Measurements from ENCODE around the gene HHEX. TPM values are rescaled to one million over a fixed set of nuclear protein-coding genes. Genes with fewer than 3 reads are reported as not detected.

The HHEX gene
- total and polyA plus RNA-seq, 2 donors = 6.7 to 15.3 TPM

- Histone ChIP-seq H3K4me3 (ENCODE audit: low read depth, low read length) (peak overlapping the region; percentile 17), H3K36me3 (ENCODE audit: insufficient read depth) (no peaks in the 10 kb centered on the region), H3K4me1 (ENCODE audit: insufficient read depth) (peaks cover 2% of the 10 kb centered on the region), H3K27ac (ENCODE audit: low read depth) (no peak overlapping the region)
- DNase-seq (ENCODE audit: extremely low spot score) = no peak
- WGBS = 11% methylated on average over 3 of the region's 3 CpGs
Measured at GRCh38 chr10:92699193-92699517, 9.4 kb downstream of the HHEX start.

GRCh38 chr10:92699518-92700381 lies 10.0 kb downstream of the HHEX start:
- H3K27ac ChIP-seq (ENCODE audit: low read depth) = no peak overlapping the region
- 1% methylated on average over 32 of the region's 32 CpGs for WGBS
- DNase-seq (ENCODE audit: extremely low spot score) = no peak
- H3K4me1 ChIP-seq (ENCODE audit: insufficient read depth) = peaks cover 2% of the 10 kb centered on the region
- no peaks in the 10 kb centered on the region for H3K36me3 ChIP-seq (ENCODE audit: insufficient read depth)
- H3K4me3 ChIP-seq (ENCODE audit: low read depth, low read length) = peak overlapping the region; percentile 17

GRCh38 chr10:92702301-92702916 lies 12.7 kb downstream of the HHEX start:
- H3K27ac ChIP-seq (ENCODE audit: low read depth) = no peak overlapping the region
- H3K4me3 ChIP-seq (ENCODE audit: low read depth, low read length) = no peak overlapping the region
- DNase-seq (ENCODE audit: extremely low spot score) = no peak
- H3K4me1 ChIP-seq (ENCODE audit: insufficient read depth) = no peaks in the 10 kb centered on the region
- no peaks in the 10 kb centered on the region for H3K36me3 ChIP-seq (ENCODE audit: insufficient read depth)
- WGBS = 77% methylated on average over 4 of the region's 4 CpGs

GRCh38 chr10:92712016-92712889 lies 22.5 kb downstream of the HHEX start:
- no peaks in the 10 kb centered on the region for H3K36me3 ChIP-seq (ENCODE audit: insufficient read depth)
- H3K27ac ChIP-seq (ENCODE audit: low read depth) = no peak overlapping the region
- DNase-seq (ENCODE audit: extremely low spot score) = no peak
- no peak overlapping the region for H3K4me3 ChIP-seq (ENCODE audit: low read depth, low read length)
- 83% methylated on average over 10 of the region's 10 CpGs for WGBS
- no peaks in the 10 kb centered on the region for H3K4me1 ChIP-seq (ENCODE audit: insufficient read depth)

GRCh38 chr10:92714152-92714845 lies 24.5 kb downstream of the HHEX start:
- H3K4me3 ChIP-seq (ENCODE audit: low read depth, low read length) = no peak overlapping the region
- no peak overlapping the region for H3K27ac ChIP-seq (ENCODE audit: low read depth)
- DNase-seq (ENCODE audit: extremely low spot score) = no peak
- no peaks in the 10 kb centered on the region for H3K4me1 ChIP-seq (ENCODE audit: insufficient read depth)
- WGBS = 94% methylated on average over 7 of the region's 7 CpGs
- no peaks in the 10 kb centered on the region for H3K36me3 ChIP-seq (ENCODE audit: insufficient read depth)

GRCh38 chr10:92714872-92715271 lies 25.1 kb downstream of the HHEX start:
- Histone ChIP-seq H3K4me1 (ENCODE audit: insufficient read depth) (no peaks in the 10 kb centered on the region), H3K4me3 (ENCODE audit: low read depth, low read length) (no peak overlapping the region), H3K36me3 (ENCODE audit: insufficient read depth) (no peaks in the 10 kb centered on the region), H3K27ac (ENCODE audit: low read depth) (no peak overlapping the region)
- no peak for DNase-seq (ENCODE audit: extremely low spot score)
- WGBS = 97% methylated on average over 3 of the region's 3 CpGs

GRCh38 chr10:92719991-92720830 lies 30.5 kb downstream of the HHEX start:
- no peaks in the 10 kb centered on the region for H3K4me1 ChIP-seq (ENCODE audit: insufficient read depth)
- H3K4me3 ChIP-seq (ENCODE audit: low read depth, low read length) = no peak overlapping the region
- WGBS = 70% methylated on average over 5 of the region's 5 CpGs
- DNase-seq (ENCODE audit: extremely low spot score) = no peak
- no peak overlapping the region for H3K27ac ChIP-seq (ENCODE audit: low read depth)
- H3K36me3 ChIP-seq (ENCODE audit: insufficient read depth) = no peaks in the 10 kb centered on the region

GRCh38 chr10:92720831-92721165 lies 31.0 kb downstream of the HHEX start:
- no peak for DNase-seq (ENCODE audit: extremely low spot score)
- H3K4me3 ChIP-seq (ENCODE audit: low read depth, low read length) = no peak overlapping the region
- H3K4me1 ChIP-seq (ENCODE audit: insufficient read depth) = no peaks in the 10 kb centered on the region
- H3K36me3 ChIP-seq (ENCODE audit: insufficient read depth) = no peaks in the 10 kb centered on the region
- no peak overlapping the region for H3K27ac ChIP-seq (ENCODE audit: low read depth)

GRCh38 chr10:92722349-92722748 lies 32.6 kb downstream of the HHEX start:
- no peak overlapping the region for H3K4me3 ChIP-seq (ENCODE audit: low read depth, low read length)
- H3K36me3 ChIP-seq (ENCODE audit: insufficient read depth) = no peaks in the 10 kb centered on the region
- no peak overlapping the region for H3K27ac ChIP-seq (ENCODE audit: low read depth)
- no peaks in the 10 kb centered on the region for H3K4me1 ChIP-seq (ENCODE audit: insufficient read depth)
- no peak for DNase-seq (ENCODE audit: extremely low spot score)

GRCh38 chr10:92727141-92727540 lies 37.4 kb downstream of the HHEX start:
- no peaks in the 10 kb centered on the region for H3K36me3 ChIP-seq (ENCODE audit: insufficient read depth)
- WGBS = 81% methylated on average over 6 of the region's 6 CpGs
- no peak overlapping the region for H3K4me3 ChIP-seq (ENCODE audit: low read depth, low read length)
- no peak overlapping the region for H3K27ac ChIP-seq (ENCODE audit: low read depth)
- no peaks in the 10 kb centered on the region for H3K4me1 ChIP-seq (ENCODE audit: insufficient read depth)
- DNase-seq (ENCODE audit: extremely low spot score) = no peak

- 43% methylated on average over 3 of the region's 3 CpGs for WGBS
- no peak overlapping the region for H3K4me3 ChIP-seq (ENCODE audit: low read depth, low read length)
- DNase-seq (ENCODE audit: extremely low spot score) = no peak
- H3K36me3 ChIP-seq (ENCODE audit: insufficient read depth) = no peaks in the 10 kb centered on the region
- H3K4me1 ChIP-seq (ENCODE audit: insufficient read depth) = no peaks in the 10 kb centered on the region
- no peak overlapping the region for H3K27ac ChIP-seq (ENCODE audit: low read depth)
Measured at GRCh38 chr10:92727550-92727949, 37.8 kb downstream of the HHEX start.

GRCh38 chr10:92729886-92730285 lies 40.1 kb downstream of the HHEX start:
- no peak for DNase-seq (ENCODE audit: extremely low spot score)
- Histone ChIP-seq H3K4me1 (ENCODE audit: insufficient read depth) (no peaks in the 10 kb centered on the region), H3K36me3 (ENCODE audit: insufficient read depth) (no peaks in the 10 kb centered on the region), H3K4me3 (ENCODE audit: low read depth, low read length) (no peak overlapping the region), H3K27ac (ENCODE audit: low read depth) (no peak overlapping the region)
- 80% methylated on average over 2 of the region's 2 CpGs for WGBS

GRCh38 chr10:92732958-92733357 lies 43.2 kb downstream of the HHEX start:
- no peaks in the 10 kb centered on the region for H3K4me1 ChIP-seq (ENCODE audit: insufficient read depth)
- no peak for DNase-seq (ENCODE audit: extremely low spot score)
- H3K36me3 ChIP-seq (ENCODE audit: insufficient read depth) = no peaks in the 10 kb centered on the region
- H3K4me3 ChIP-seq (ENCODE audit: low read depth, low read length) = no peak overlapping the region
- no peak overlapping the region for H3K27ac ChIP-seq (ENCODE audit: low read depth)
- WGBS = 87% methylated on average over 2 of the region's 2 CpGs

Data from urinary bladder (tissue), 4 donors.